OCI-M1 (cell line): ENCODE results near the gene ITPR1.

ENCODE experiments used
- DNase-seq: peaks from one replicate; lab custom pipeline; 2025; lab: John Stamatoyannopoulos, UW

Gene ITPR1

GRCh38 chr3:4744405-4745234 is 251.5 kb downstream of the ITPR1 start:
- DNase-seq, result no peak

- DNase-seq, result no peak
Measured at GRCh38 chr3:4745235-4745610, 252.1 kb downstream of the ITPR1 start.

GRCh38 chr3:4746241-4746958 is 253.3 kb downstream of the ITPR1 start:
- no peak for DNase-seq

GRCh38 chr3:4748127-4748526 is 255.0 kb downstream of the ITPR1 start:
- no peak for DNase-seq

GRCh38 chr3:4748701-4749378 is 255.7 kb downstream of the ITPR1 start:
- no peak for DNase-seq

GRCh38 chr3:4749567-4750002 is 256.4 kb downstream of the ITPR1 start:
- no peak for DNase-seq

GRCh38 chr3:4750306-4750968 is 257.3 kb downstream of the ITPR1 start:
- no peak for DNase-seq

- no peak for DNase-seq
Measured at GRCh38 chr3:4751029-4751501, 257.9 kb downstream of the ITPR1 start.

GRCh38 chr3:4751502-4752101 is 258.5 kb downstream of the ITPR1 start:
- DNase-seq, result no peak

- no peak for DNase-seq
Measured at GRCh38 chr3:4752201-4753072, 259.3 kb downstream of the ITPR1 start.

- no peak for DNase-seq
Measured at GRCh38 chr3:4753073-4753691, 260.0 kb downstream of the ITPR1 start.

- DNase-seq, result no peak
Measured at GRCh38 chr3:4754180-4755086, 261.3 kb downstream of the ITPR1 start.

- no peak for DNase-seq
Measured at GRCh38 chr3:4755566-4755965, 262.4 kb downstream of the ITPR1 start.

GRCh38 chr3:4756057-4756775 is 263.1 kb downstream of the ITPR1 start:
- DNase-seq, result no peak

GRCh38 chr3:4756855-4757574 is 263.9 kb downstream of the ITPR1 start:
- no peak for DNase-seq

- no peak for DNase-seq
Measured at GRCh38 chr3:4757575-4758248, 264.6 kb downstream of the ITPR1 start.

- no peak for DNase-seq
Measured at GRCh38 chr3:4758249-4758860, 265.2 kb downstream of the ITPR1 start.
